ENCODE data around the gene COX5A. TPM values are rescaled to one million over a fixed set of nuclear protein-coding genes. Genes with fewer than 3 reads are reported as not detected.

COX5A gene
- total and polyA plus RNA-seq, 2 of the 4 experiments (the other 2 are of a cell fraction): 39.8 to 141 TPM

- TF ChIP-seq USF2 (IDR thresholded peaks at IDR 0.05; ENCODE audit: low read depth, low read length): no peak
Observed at GRCh38 chr15:74906450-74907162, 31.3 kb downstream of the COX5A start, which contains the start of gene FAM219B (continued).

DNA sequence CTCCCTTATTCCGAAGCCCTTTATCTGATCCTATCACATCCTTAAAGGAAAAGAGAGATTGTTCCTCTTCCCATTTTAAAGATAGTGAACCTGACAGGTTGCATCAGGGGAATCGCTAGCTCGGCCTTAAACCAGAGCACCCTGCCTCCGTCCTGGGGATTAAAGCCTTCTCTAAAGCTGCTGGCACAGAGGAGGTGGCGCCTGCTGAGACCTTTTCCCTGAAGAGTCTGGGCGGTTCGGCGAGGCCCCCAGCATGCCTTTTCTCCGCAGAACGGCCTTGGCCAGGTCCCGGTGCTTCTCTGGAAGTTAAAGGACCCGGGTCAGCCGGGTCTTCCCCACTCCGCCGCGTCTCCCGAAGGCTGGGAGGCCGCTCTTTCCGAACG is 31.8 kb downstream of the COX5A start:
- peak overlapping the region; percentile 62 for H3K9ac ChIP-seq (ENCODE audit: low read depth, low read length)
- peak overlapping the region; percentile 73 for H4K91ac ChIP-seq (ENCODE audit: insufficient read depth, low read depth, low read length)
- H2AK5ac ChIP-seq (ENCODE audit: low read depth, low read length): peak overlapping the region; percentile 80; the same call in 1 of the 2 replicates
- CTCF ChIA-PET: interaction anchor here (0.6 kb wide), 1 partner anchor 105 kb away, joined by 4 read pairs; no protein-coding TSS in a partner anchor
- DNase-seq (peak; percentile 22), ATAC-seq (ENCODE audit: low read depth) (peak; percentile 30)
- H3K27ac ChIP-seq (ENCODE audit: insufficient read depth, low read length): peak overlapping the region; percentile 79
- H3K79me1 ChIP-seq (ENCODE audit: low read depth in 1 of 2, low read length in 2 of 2): peaks cover 26 to 58% of the 10 kb centered on the region in 2 experiments
- TF ChIP-seq RFX5 (IDR thresholded peaks at IDR 0.05; ENCODE audit: low read depth, low read length) (no peak), MXI1 (IDR thresholded peaks at IDR 0.05; ENCODE audit: borderline replicate concordance, low read depth, low read length) (peak; percentile 20; the same call in 1 of the 2 replicates)
- WGBS, 2 experiments (ENCODE audit: extremely low coverage in 2 of 2, insufficient read length in 1 of 2): 0% methylated on average over 1 of the region's 20 CpGs; no CpG with 5 or more reads in 1 of the 2 experiments
- H2BK15ac ChIP-seq (ENCODE audit: low read depth, low read length): no peak overlapping the region
- H3K56ac ChIP-seq (ENCODE audit: extremely low read depth, insufficient read depth, low read length): peak overlapping the region; percentile 82
- peak overlapping the region; percentile 3; the same call in 1 of the 2 replicates for H4K5ac ChIP-seq (ENCODE audit: low read depth, low read length)
- peak overlapping the region; percentile 74 for H3K4me2 ChIP-seq (ENCODE audit: low read depth, low read length)
- in situ Hi-C loops (cut with MboI; ENCODE audit: low sequenced_read_pairs) (no loop called here), dilution Hi-C loops (cut with HindIII; ENCODE audit: low sequenced_read_pairs, unreplicated experiment) (no loop called here), intact Hi-C loops (cut with micrococcal nuclease) (loop anchor here (5.0 kb wide), 1 partner anchor 64 kb away; the partner anchor contains the start of gene ULK3)
- POLR2A ChIA-PET (ENCODE audit: unreplicated experiment): interaction anchor here (0.6 kb wide), 1 partner anchor 55 kb away, joined by 4 read pairs; no protein-coding TSS in a partner anchor
- no peak overlapping the region for H2BK20ac ChIP-seq (ENCODE audit: low read depth, low read length)
- H4K20me1 ChIP-seq (ENCODE audit: insufficient read depth, low read length): peaks cover 13% of the 10 kb centered on the region
- H3K4ac ChIP-seq (ENCODE audit: low read depth, low read length): peak overlapping the region; percentile 26
- no peak overlapping the region; the same call in 1 of the 2 replicates for H3K18ac ChIP-seq (ENCODE audit: low read depth, low read length)
- H3K23ac ChIP-seq (ENCODE audit: low read depth, low read length): peak overlapping the region; percentile 32
- peak overlapping the region; percentile 71 for H2BK5ac ChIP-seq (ENCODE audit: low read depth, low read length, poor library complexity, severe bottlenecking)
- peaks cover 13% of the 10 kb centered on the region for H3K4me1 ChIP-seq (ENCODE audit: control insufficient read depth, insufficient read depth, low read length)
- no peak overlapping the region; the same call in 1 of the 2 replicates for H2BK120ac ChIP-seq (ENCODE audit: low read depth, low read length)
- H2AFZ ChIP-seq (replicated peaks; ENCODE audit: low read length, poor library complexity): peak overlapping the region; percentile 97
- H3K9me3 ChIP-seq (ENCODE audit: control insufficient read depth, insufficient read depth, low read length): no peaks in the 10 kb centered on the region
- H4K8ac ChIP-seq (ENCODE audit: low read depth in 2 of 2, low read length in 2 of 2): peak overlapping the region; percentile 34 to 72; a peak in 3 of 4 replicates
- peaks cover 22% of the 10 kb centered on the region for H3K36me3 ChIP-seq (ENCODE audit: control insufficient read depth, insufficient read depth, low read length)
- no TSS peak for BruUV-seq (replicated peaks)
- peak overlapping the region; percentile 80 for H2AK9ac ChIP-seq (replicated peaks; ENCODE audit: low read depth, low read length, poor library complexity)
- H3K14ac ChIP-seq (replicated peaks; ENCODE audit: low read depth, low read length): peak overlapping the region; percentile 45
- H3K9me1 ChIP-seq (ENCODE audit: insufficient read depth, low read length): peaks cover 4% of the 10 kb centered on the region
- no peaks in the 10 kb centered on the region for H3K27me3 ChIP-seq (ENCODE audit: control insufficient read depth, insufficient read depth, low read length)
- peak overlapping the region; percentile 89 for H3K4me3 ChIP-seq (ENCODE audit: insufficient read depth, low read depth, low read length)
